Skeletal muscle cell (primary cell): ENCODE measurements around the gene ENOX1.
"Not testable (repeated sequence)": the region's sequence is repeated elsewhere in the genome, so short reads cannot be mapped to it uniquely, and the experiment has no call there.

Experiments
- DNase-seq: peaks from one replicate; pipeline ENCODE4 v3.0.0-alpha.2; 2010; ENCODE audit warnings: low read depth
- H3K4me3 ChIP-seq: 2 replicates; pipeline ENCODE4 v1.5.1; 2011; ENCODE audit warnings: low read depth, mild to moderate bottlenecking, control low read depth, low read length, moderate library complexity

The ENOX1 gene

GRCh38 chr13:43424412-43424811 lies 362.4 kb downstream of the ENOX1 start:
- no peak overlapping the region for H3K4me3 ChIP-seq
- no peak for DNase-seq

GRCh38 chr13:43422116-43422515 lies 364.7 kb downstream of the ENOX1 start:
- DNase-seq: no peak
- no peak overlapping the region for H3K4me3 ChIP-seq

- DNase-seq, H3K4me3 ChIP-seq: not testable (repeated sequence)
Observed at GRCh38 chr13:43416842-43417241, 369.9 kb downstream of the ENOX1 start.

- DNase-seq, H3K4me3 ChIP-seq: not testable (repeated sequence)
Observed at GRCh38 chr13:43416408-43416807, 370.4 kb downstream of the ENOX1 start.

GRCh38 chr13:43415903-43416391 lies 370.8 kb downstream of the ENOX1 start:
- DNase-seq: not testable (repeated sequence)

GRCh38 chr13:43414111-43414510 lies 372.7 kb downstream of the ENOX1 start:
- no peak for DNase-seq
- no peak overlapping the region for H3K4me3 ChIP-seq

More at GRCh38 chr13:43415903-43416391, 370.8 kb downstream of the ENOX1 start:
- not testable (repeated sequence) for H3K4me3 ChIP-seq

GRCh38 chr13:43411741-43412140 lies 375.0 kb downstream of the ENOX1 start:
- DNase-seq: no peak
- H3K4me3 ChIP-seq: no peak overlapping the region

- no peak for DNase-seq
Observed at GRCh38 chr13:43411211-43411610, 375.6 kb downstream of the ENOX1 start.

GRCh38 chr13:43408274-43408673 lies 378.5 kb downstream of the ENOX1 start:
- H3K4me3 ChIP-seq: no peak overlapping the region
- DNase-seq: no peak

More at GRCh38 chr13:43411211-43411610, 375.6 kb downstream of the ENOX1 start:
- H3K4me3 ChIP-seq: no peak overlapping the region

GRCh38 chr13:43407023-43407581 lies 379.7 kb downstream of the ENOX1 start:
- H3K4me3 ChIP-seq: no peak overlapping the region
- DNase-seq: no peak

GRCh38 chr13:43405457-43405856 lies 381.3 kb downstream of the ENOX1 start:
- H3K4me3 ChIP-seq: no peak overlapping the region
- peak; percentile 48 for DNase-seq

- no peak for DNase-seq
- no peak overlapping the region for H3K4me3 ChIP-seq
Observed at GRCh38 chr13:43402380-43402779, 384.4 kb downstream of the ENOX1 start.

- no peak for DNase-seq
- no peak overlapping the region for H3K4me3 ChIP-seq
Observed at GRCh38 chr13:43401361-43401760, 385.4 kb downstream of the ENOX1 start.

GRCh38 chr13:43397111-43397510 lies 389.7 kb downstream of the ENOX1 start:
- no peak overlapping the region for H3K4me3 ChIP-seq
- peak; percentile 81 for DNase-seq

GRCh38 chr13:43391036-43391435 lies 395.7 kb downstream of the ENOX1 start:
- no peak for DNase-seq
- no peak overlapping the region for H3K4me3 ChIP-seq

GRCh38 chr13:43390619-43391018 lies 396.2 kb downstream of the ENOX1 start:
- H3K4me3 ChIP-seq: no peak overlapping the region
- DNase-seq: no peak

- no peak for DNase-seq
- H3K4me3 ChIP-seq: no peak overlapping the region
Observed at GRCh38 chr13:43389983-43390382, 396.8 kb downstream of the ENOX1 start.

- H3K4me3 ChIP-seq: no peak overlapping the region
- DNase-seq: no peak
Observed at GRCh38 chr13:43389573-43389972, 397.2 kb downstream of the ENOX1 start.

GRCh38 chr13:43388282-43389034 lies 398.3 kb downstream of the ENOX1 start:
- no peak overlapping the region for H3K4me3 ChIP-seq
- DNase-seq: no peak

GRCh38 chr13:43387880-43388279 lies 398.9 kb downstream of the ENOX1 start:
- DNase-seq: no peak
- H3K4me3 ChIP-seq: no peak overlapping the region
